ENCODE results near the gene TNKS1BP1.
A peak's percentile ranks its signal among the peaks of the same experiment; 100 is the strongest.

The TNKS1BP1 gene

DNA sequence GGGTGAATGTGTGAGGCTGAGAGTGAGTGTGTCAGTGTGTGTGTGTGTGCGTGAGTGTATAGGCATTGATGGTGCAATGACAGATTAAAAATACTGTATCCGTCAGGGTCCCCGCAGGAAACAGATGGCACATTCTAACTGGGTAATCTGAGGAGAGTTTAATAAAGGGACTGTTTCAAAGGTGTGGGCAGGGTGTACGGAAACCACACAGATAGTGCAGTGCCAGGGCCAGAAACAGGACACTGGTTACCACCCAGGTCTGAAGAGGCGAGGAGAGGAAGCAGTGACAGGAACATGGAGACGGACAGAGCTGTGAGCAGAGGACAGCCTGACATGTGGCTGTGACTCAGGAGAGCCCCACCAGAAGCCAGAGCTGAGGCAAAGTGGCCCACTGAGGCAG lies 29.9 kb upstream of the TNKS1BP1 start:
- Histone ChIP-seq H3K27me3 (no peaks in the 10 kb centered on the region), H3K9me3 (peaks cover 25% of the 10 kb centered on the region), H3K27ac (peak overlapping the region; percentile 69), H3K4me3 (no peak overlapping the region), H3K4me1 (peaks cover 38% of the 10 kb centered on the region), H3K36me3 (no peaks in the 10 kb centered on the region), H3K4me2 (peak overlapping the region; percentile 88), H4K20me1 (no peaks in the 10 kb centered on the region), H3K9ac (peak overlapping the region; percentile 50; the same call in 1 of the 2 replicates)
- peak; percentile 73 for TF ChIP-seq Cebpa-rat (IDR thresholded peaks at IDR 0.05)

- H3K4me2 ChIP-seq = peak overlapping the region; percentile 88
- peak overlapping the region; percentile 50; the same call in 1 of the 2 replicates for H3K9ac ChIP-seq
- H3K4me1 ChIP-seq = peaks cover 38% of the 10 kb centered on the region
- no peaks in the 10 kb centered on the region for H4K20me1 ChIP-seq
- H3K27me3 ChIP-seq = no peaks in the 10 kb centered on the region
- peaks cover 25% of the 10 kb centered on the region for H3K9me3 ChIP-seq
- no peaks in the 10 kb centered on the region for H3K36me3 ChIP-seq
- H3K4me3 ChIP-seq = no peak overlapping the region
- no peak for TF ChIP-seq Cebpa-rat (IDR thresholded peaks at IDR 0.05)
- peak overlapping the region; percentile 69 for H3K27ac ChIP-seq
Measured at GRCh38 chr11:57353852-57354251, 29.1 kb upstream of the TNKS1BP1 start.

- peak overlapping the region; percentile 69; the same call in 1 of the 2 replicates for H3K27ac ChIP-seq
- no peak for TF ChIP-seq Cebpa-rat (IDR thresholded peaks at IDR 0.05)
- H3K27me3 ChIP-seq = no peaks in the 10 kb centered on the region
- H3K4me2 ChIP-seq = no peak overlapping the region
- peaks cover 25% of the 10 kb centered on the region for H3K9me3 ChIP-seq
- no peaks in the 10 kb centered on the region for H3K36me3 ChIP-seq
- H3K4me1 ChIP-seq = peaks cover 38% of the 10 kb centered on the region
- H3K4me3 ChIP-seq = no peak overlapping the region
- no peaks in the 10 kb centered on the region for H4K20me1 ChIP-seq
- H3K9ac ChIP-seq = no peak overlapping the region
Measured at GRCh38 chr11:57353446-57353845, 28.7 kb upstream of the TNKS1BP1 start.

GRCh38 chr11:57353036-57353435 lies 28.3 kb upstream of the TNKS1BP1 start:
- Histone ChIP-seq H3K36me3 (no peaks in the 10 kb centered on the region), H3K9me3 (peaks cover 25% of the 10 kb centered on the region), H3K4me3 (no peak overlapping the region), H3K9ac (no peak overlapping the region), H3K4me1 (peaks cover 38% of the 10 kb centered on the region), H3K27me3 (no peaks in the 10 kb centered on the region), H3K4me2 (no peak overlapping the region), H3K27ac (no peak overlapping the region), H4K20me1 (no peaks in the 10 kb centered on the region)
- TF ChIP-seq Cebpa-rat (IDR thresholded peaks at IDR 0.05) = no peak

DNA sequence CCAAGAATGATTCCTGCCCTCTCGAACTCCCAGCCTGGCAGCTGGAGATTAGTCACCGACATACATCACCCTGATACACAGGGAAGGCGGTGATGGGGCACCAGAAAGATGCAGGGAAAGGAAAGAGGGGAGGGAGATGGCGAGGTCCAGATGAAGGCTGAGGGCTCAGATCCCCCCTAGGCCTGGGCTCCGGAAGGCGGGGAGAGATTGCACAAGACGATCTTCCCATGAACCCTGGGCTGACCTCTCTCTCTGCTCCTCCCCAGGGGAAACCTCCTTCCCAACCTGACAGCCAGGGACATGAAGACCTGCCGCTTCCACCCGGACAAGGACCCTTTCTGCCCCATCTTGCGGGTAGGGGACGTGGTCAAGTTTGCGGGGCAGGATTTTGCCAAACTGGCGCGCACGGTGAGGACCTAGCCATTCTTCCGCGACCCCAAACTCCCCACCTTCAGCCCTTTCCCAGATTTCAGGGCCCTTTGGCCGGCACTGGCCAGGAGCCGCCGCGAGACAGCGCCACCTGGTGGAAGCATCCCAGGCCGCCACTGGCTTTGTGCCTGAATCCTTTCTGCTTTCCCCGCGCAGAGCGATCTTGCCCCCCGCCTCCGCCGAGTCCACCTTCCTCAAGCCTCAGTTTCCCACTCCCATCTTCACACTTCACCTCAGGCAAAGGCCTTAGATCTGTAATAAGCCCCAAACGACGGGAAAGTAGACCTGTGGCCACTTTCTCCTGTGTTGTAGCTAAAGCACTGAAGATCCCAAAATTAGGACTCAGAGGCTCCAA lies 24.9 kb upstream of the TNKS1BP1 start:
- Histone ChIP-seq H3K4me2 (no peak overlapping the region), H3K4me3 (no peak overlapping the region), H3K4me1 (peaks cover 14% of the 10 kb centered on the region), H3K36me3 (no peaks in the 10 kb centered on the region), H3K9ac (no peak overlapping the region), H4K20me1 (no peaks in the 10 kb centered on the region), H3K27me3 (no peaks in the 10 kb centered on the region), H3K9me3 (peaks cover 25% of the 10 kb centered on the region), H3K27ac (no peak overlapping the region)
- no peak for TF ChIP-seq Cebpa-rat (IDR thresholded peaks at IDR 0.05)

DNA sequence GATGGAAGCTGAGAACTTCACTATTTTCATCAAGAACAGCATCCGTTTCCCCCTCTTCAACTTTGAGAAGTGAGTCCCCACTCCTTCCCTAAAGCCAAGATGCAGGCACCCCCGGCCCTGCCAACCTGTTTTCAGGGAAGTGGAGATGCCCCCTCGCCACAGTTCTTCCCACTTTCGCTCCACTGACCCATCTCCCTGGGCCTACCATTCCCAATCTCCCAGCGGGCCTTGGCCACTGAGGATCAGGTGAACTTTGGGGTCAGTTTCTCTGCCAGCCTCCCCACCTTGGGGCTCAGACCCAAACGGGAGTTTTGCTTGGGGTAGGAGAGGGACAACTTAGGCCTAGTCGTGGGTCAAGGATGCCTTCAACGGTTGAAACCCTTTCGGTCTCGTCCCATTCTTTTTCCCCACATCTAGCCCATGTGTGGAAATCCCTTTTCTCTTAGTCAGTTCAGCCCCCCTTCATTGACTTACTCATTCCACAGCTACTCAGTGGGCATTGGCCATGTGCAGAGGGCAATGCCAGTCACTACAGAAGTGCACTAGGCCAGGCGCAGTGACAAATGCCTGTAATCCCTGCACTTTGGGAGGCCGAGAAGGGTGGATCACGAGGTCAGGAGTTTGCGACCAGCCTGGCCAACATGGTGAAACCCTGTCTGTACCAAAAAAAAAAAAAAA lies 24.0 kb upstream of the TNKS1BP1 start:
- Histone ChIP-seq H3K4me1 (peaks cover 8% of the 10 kb centered on the region), H3K9me3 (peaks cover 25% of the 10 kb centered on the region), H3K27me3 (no peaks in the 10 kb centered on the region), H3K4me2 (no peak overlapping the region), H3K36me3 (no peaks in the 10 kb centered on the region), H3K27ac (no peak overlapping the region), H4K20me1 (no peaks in the 10 kb centered on the region), H3K9ac (no peak overlapping the region), H3K4me3 (no peak overlapping the region)
- no peak for TF ChIP-seq Cebpa-rat (IDR thresholded peaks at IDR 0.05)

- Histone ChIP-seq H3K4me3 (no peak overlapping the region), H3K4me1 (peaks cover 6% of the 10 kb centered on the region; the same call in 1 of the 2 replicates), H3K36me3 (no peaks in the 10 kb centered on the region), H3K27ac (no peak overlapping the region), H3K27me3 (no peaks in the 10 kb centered on the region), H3K9me3 (peaks cover 25% of the 10 kb centered on the region), H3K4me2 (no peak overlapping the region), H3K9ac (no peak overlapping the region), H4K20me1 (no peaks in the 10 kb centered on the region)
- TF ChIP-seq Cebpa-rat (IDR thresholded peaks at IDR 0.05) = no peak
Measured at GRCh38 chr11:57348052-57348451, 23.3 kb upstream of the TNKS1BP1 start.

GRCh38 chr11:57347336-57347735 lies 22.6 kb upstream of the TNKS1BP1 start:
- no peak overlapping the region for H3K9ac ChIP-seq
- H4K20me1 ChIP-seq = no peaks in the 10 kb centered on the region
- no peaks in the 10 kb centered on the region for H3K36me3 ChIP-seq
- peaks cover 6% of the 10 kb centered on the region; the same call in 1 of the 2 replicates for H3K4me1 ChIP-seq
- TF ChIP-seq Cebpa-rat (IDR thresholded peaks at IDR 0.05) = no peak
- H3K4me2 ChIP-seq = no peak overlapping the region
- peaks cover 21% of the 10 kb centered on the region for H3K9me3 ChIP-seq
- H3K4me3 ChIP-seq = no peak overlapping the region
- H3K27me3 ChIP-seq = no peaks in the 10 kb centered on the region
- H3K27ac ChIP-seq = no peak overlapping the region

- H3K36me3 ChIP-seq = no peaks in the 10 kb centered on the region
- peaks cover 6% of the 10 kb centered on the region; the same call in 1 of the 2 replicates for H3K4me1 ChIP-seq
- no peaks in the 10 kb centered on the region for H3K27me3 ChIP-seq
- H3K4me3 ChIP-seq = no peak overlapping the region
- peaks cover 10% of the 10 kb centered on the region for H3K9me3 ChIP-seq
- H3K9ac ChIP-seq = no peak overlapping the region
- H3K27ac ChIP-seq = peak overlapping the region; percentile 25; the same call in 1 of the 2 replicates
- no peaks in the 10 kb centered on the region for H4K20me1 ChIP-seq
- peak overlapping the region; percentile 34; the same call in 1 of the 2 replicates for H3K4me2 ChIP-seq
- no peak for TF ChIP-seq Cebpa-rat (IDR thresholded peaks at IDR 0.05)
Measured at GRCh38 chr11:57345555-57346211, 20.9 kb upstream of the TNKS1BP1 start.
